Right lobe of liver (tissue), 6 donors: ENCODE data around the gene MAFB. TPM values are rescaled to one million over a fixed set of nuclear protein-coding genes. Genes with fewer than 3 reads are reported as not detected.

Experiments
- ATAC-seq, 4 donors: fragments of 200-7000 bp; cut with Tn5 transposase; one replicate each; pipeline ENCODE4 v1.9.1; 2020; ENCODE audit warnings: mild to moderate bottlenecking in 4 of 4, moderate library complexity in 4 of 4
- DNase-seq, 3 donors: peaks; one replicate each; pipeline ENCODE4 v3.0.0-alpha.2; 2020
- H3K27ac ChIP-seq, 3 donors: fragments of 200-600 bp; one replicate each; pipeline ENCODE4 v1.8.0; 2022
- H3K27me3 ChIP-seq, 2 donors: fragments of 200-600 bp; one replicate each; pipeline ENCODE4 v1.8.0; 2022
- H3K36me3 ChIP-seq, 4 donors: fragments of 200-600 bp; sonication (generic) in 1 of 4; one replicate each; pipeline versions ENCODE4 v1.5.1 to v1.8.0; 2017 to 2022; ENCODE audit warnings: control low read depth in 1 of 4
- H3K4me1 ChIP-seq, 4 donors: fragments of 200-600 bp; sonication (generic) in 1 of 4; one replicate each; pipeline versions ENCODE4 v1.5.1 to v1.8.0; 2017 to 2022; ENCODE audit warnings: control low read depth in 1 of 4
- H3K4me3 ChIP-seq, 3 donors: fragments of 200-600 bp; one replicate each; pipeline ENCODE4 v1.8.0; 2022
- H3K9me3 ChIP-seq, 4 donors: fragments of 200-600 bp; sonication (generic) in 1 of 4; one replicate each; pipeline versions ENCODE4 v1.5.1 to v1.8.0; 2017 to 2022; ENCODE audit warnings: control low read depth in 1 of 4
- CTCF ChIP-seq, 4 donors: fragments of 200-600 bp in 3 of 4; fragments of 450-650 bp in 1 of 4; IDR thresholded peaks; one replicate each; pipeline versions ENCODE4 v1.5.1 to v1.8.0; 2016 to 2022; ENCODE audit warnings: antibody characterized with exemption in 4 of 4, mild to moderate bottlenecking in 2 of 4
- POLR2A ChIP-seq: fragments of 450-650 bp; IDR thresholded peaks from one replicate; pipeline ENCODE4 v1.6.1; 2017; ENCODE audit warnings: antibody characterized with exemption, mild to moderate bottlenecking
- WGBS: methylation state at CpG from one replicate; pipeline ENCODE4 v1.1.6; 2018; ENCODE audit warnings: low coverage, low lambda C conversion rate; ENCODE audit not compliant: insufficient coverage; ENCODE audit errors: missing lambda C conversion rate; 5-methylcytosine and 5-hydroxymethylcytosine counted together
- intact Hi-C, 2 donors: fragments of 100-400 bp; cut with DNase I; formaldehyde crosslinking; loops; one replicate each; pipeline versions ENCODE4 v1.11.2 to v1.14.1; 2022
- total RNA-seq, 6 experiments: library from RNA; depleted of rRNA in 2 of 6; stranded (reverse); fragments of >200 nt in 2 of 6; fragmentation: NEBNext Ultra II Directional in 3 of 6; extraction: Animal tissue kit (Norgen Biotek cat#: 25700) in 3 of 6; gene quantifications; one replicate each; pipeline versions ENCODE4 v1.1.0 to v1.2.4, GENCODE V29; 2016 to 2023
- donor health status: DM: no; HTN: yes; CAD: no.
- donor health status: DM: no; HTN: no; CAD: no.
- donor health status: DM: no; HTN: no; CAD: no.
- donor health status: DM: no; HTN: yes; CAD: no.
- donor health status: DM: no; HTN: yes; CAD: no.

Gene MAFB
- total RNA-seq, 6 experiments from 2014 or later, result 16.6 to 32.3 (median 22.5) TPM

- Histone ChIP-seq H3K27ac (peak overlapping the region; percentile 89 to 98 (median 96)), H3K36me3 (peaks cover 0 to 2% (median 0%) of the 10 kb centered on the region in 4 donors), H3K9me3 (no peaks in the 10 kb centered on the region), H3K27me3 (no peaks in the 10 kb centered on the region), H3K4me1 (peaks cover 0 to 9% (median 4%) of the 10 kb centered on the region in 4 donors), H3K4me3 (peak overlapping the region; percentile 47 to 80 (median 66))
- intact Hi-C loops, result loop anchor here (10.0 kb wide), 2 partner anchors 135 to 425 kb away; no protein-coding TSS in a partner anchor
- DNase-seq (peak; percentile 93 to 95 (median 95)), ATAC-seq (peak; percentile 59 to 72 (median 66))
- peak; percentile 57 for TF ChIP-seq POLR2A
- TF ChIP-seq CTCF (IDR thresholded peaks at IDR 0.05), result peak; percentile 91 to 98 (median 94)
- 2% methylated on average over 10 of the region's 84 CpGs for WGBS
These were observed 1.2 kb upstream of the MAFB start for GRCh38 chr20:40689943-40690835.

GRCh38 chr20:40688129-40689099, 622 bp downstream of the MAFB start:
- Histone ChIP-seq H3K4me1 (peaks cover 0 to 25% (median 12%) of the 10 kb centered on the region in 4 donors), H3K36me3 (peaks cover 0 to 5% (median 0%) of the 10 kb centered on the region in 4 donors), H3K9me3 (no peaks in the 10 kb centered on the region), H3K27ac (peak overlapping the region; percentile 86 to 96 (median 90)), H3K27me3 (no peaks in the 10 kb centered on the region), H3K4me3 (peak overlapping the region; percentile 47 to 87 (median 80))
- intact Hi-C loops, result loop anchor here in 1 of 2 donors (10.0 kb wide), 2 partner anchors 134 to 424 kb away; no protein-coding TSS in a partner anchor
- peak; percentile 54 to 68 (median 57) for DNase-seq
- peak in 1 of 4 donors; percentile 9 for ATAC-seq
- TF ChIP-seq CTCF (IDR thresholded peaks at IDR 0.05) (no peak), POLR2A (no peak)
- no CpG with 5 or more reads among the region's 120 CpGs for WGBS

GRCh38 chr20:40687384-40688128, 1.5 kb downstream of the MAFB start:
- intact Hi-C loops, result loop anchor here in 1 of 2 donors (10.0 kb wide), 2 partner anchors 133 to 423 kb away; no protein-coding TSS in a partner anchor
- Histone ChIP-seq H3K27ac (peak overlapping the region; percentile 86 to 96 (median 90)), H3K9me3 (no peaks in the 10 kb centered on the region), H3K36me3 (peaks cover 0 to 5% (median 0%) of the 10 kb centered on the region in 4 donors), H3K4me3 (peak overlapping the region; percentile 47 to 87 (median 80)), H3K27me3 (no peaks in the 10 kb centered on the region), H3K4me1 (peaks cover 0 to 33% (median 16%) of the 10 kb centered on the region in 4 donors)
- ATAC-seq, result peak in 3 of 4 donors; percentile 0 to 10 (median 7)
- DNase-seq, result peak; percentile 72 to 88 (median 80)
- under 1% methylated on average over 32 of the region's 62 CpGs for WGBS
- peak; percentile 27 for TF ChIP-seq POLR2A
- no peak for TF ChIP-seq CTCF (IDR thresholded peaks at IDR 0.05)
